GM18870 (cell line): ENCODE data around the gene TRPT1.

Experiments used
- ATAC-seq: cut with Tn5 transposase; IDR thresholded peaks from one replicate; pipeline ENCODE4 v1.9.1; 2021; ENCODE audit warnings: moderate library complexity; ENCODE audit not compliant: unreplicated experiment

TRPT1 gene

GRCh38 chr11:64231546-64231945 lies 5.6 kb upstream of the TRPT1 start:
- ATAC-seq, result no peak

GRCh38 chr11:64230985-64231365 lies 5.0 kb upstream of the TRPT1 start:
- no peak for ATAC-seq

- ATAC-seq, result peak; percentile 43
These were observed 4.4 kb upstream of the TRPT1 start, which contains the start of gene DNAJC4 for GRCh38 chr11:64230171-64230984. Gene DNAJC4 (plus strand): TSS chr11:64230548. CDS start chr11:64230855, 307 bp downstream.

- ATAC-seq, result no peak
These were observed 3.8 kb upstream of the TRPT1 start for GRCh38 chr11:64229744-64230170.

GRCh38 chr11:64229090-64229743 lies 3.2 kb upstream of the TRPT1 start:
- ATAC-seq, result no peak

GRCh38 chr11:64227405-64227956 lies 1.5 kb upstream of the TRPT1 start:
- ATAC-seq, result no peak

- ATAC-seq, result no peak
These were observed 593 bp upstream of the TRPT1 start for GRCh38 chr11:64226507-64227051.

- no peak for ATAC-seq
These were observed 937 bp downstream of the TRPT1 start for GRCh38 chr11:64224891-64225607.

- ATAC-seq, result no peak
These were observed 1.7 kb downstream of the TRPT1 start for GRCh38 chr11:64224151-64224890.

- no peak for ATAC-seq
These were observed 2.9 kb downstream of the TRPT1 start for GRCh38 chr11:64223001-64223651.

GRCh38 chr11:64222651-64223000 lies 3.4 kb downstream of the TRPT1 start:
- ATAC-seq, result no peak

GRCh38 chr11:64220798-64221197 lies 5.2 kb downstream of the TRPT1 start:
- ATAC-seq, result no peak

- no peak for ATAC-seq
These were observed 5.7 kb downstream of the TRPT1 start for GRCh38 chr11:64220271-64220670.

GRCh38 chr11:64219755-64220154 lies 6.2 kb downstream of the TRPT1 start:
- ATAC-seq, result no peak

GRCh38 chr11:64219354-64219684 lies 6.7 kb downstream of the TRPT1 start:
- no peak for ATAC-seq

GRCh38 chr11:64218628-64219353 lies 7.2 kb downstream of the TRPT1 start:
- ATAC-seq, result no peak

- no peak for ATAC-seq
These were observed 9.1 kb downstream of the TRPT1 start for GRCh38 chr11:64216879-64217278.

GRCh38 chr11:64211181-64211872 lies 14.7 kb downstream of the TRPT1 start:
- ATAC-seq, result no peak
